Measurements from ENCODE around the gene UXS1.

Gene UXS1

DNA sequence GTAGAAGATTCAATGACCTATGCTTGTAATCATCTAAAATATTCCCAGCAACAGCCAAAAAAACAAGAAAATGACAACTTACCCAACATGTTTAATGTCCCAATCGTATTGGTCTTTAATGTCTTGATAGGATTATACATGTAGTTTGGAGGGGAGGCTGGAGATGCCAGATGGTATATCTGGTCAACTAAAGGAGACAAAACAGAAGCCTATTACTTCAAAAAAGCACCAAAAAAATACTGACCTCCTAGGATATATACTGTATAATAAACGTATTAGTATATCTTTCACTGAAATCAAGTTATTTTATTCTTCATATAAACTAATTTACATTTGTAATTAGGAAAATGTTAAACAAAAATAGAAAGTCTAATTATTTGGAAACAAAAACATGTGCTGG, 64.5 kb downstream of the UXS1 start:
- DNase-seq (ENCODE audit: low read depth), result no peak

DNA sequence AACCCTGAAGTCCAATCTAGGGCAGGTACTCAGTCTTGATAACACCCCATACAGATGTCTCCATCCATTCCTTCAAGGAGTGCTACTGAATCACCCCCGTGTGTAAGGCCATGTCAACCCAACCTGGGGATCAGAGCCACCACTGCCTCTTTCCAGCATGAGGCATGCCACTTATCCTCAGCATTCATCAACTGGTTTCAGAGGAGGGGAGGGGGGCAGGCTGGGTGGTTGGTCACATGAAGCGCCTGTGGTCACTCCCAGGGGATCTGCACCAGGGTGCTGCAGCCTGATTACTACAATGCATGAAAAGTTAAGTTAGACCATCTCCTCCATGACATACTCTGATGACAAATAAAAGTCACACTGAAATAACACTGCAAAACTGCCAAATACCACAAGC, 65.0 kb downstream of the UXS1 start:
- DNase-seq (ENCODE audit: low read depth), result no peak

DNA sequence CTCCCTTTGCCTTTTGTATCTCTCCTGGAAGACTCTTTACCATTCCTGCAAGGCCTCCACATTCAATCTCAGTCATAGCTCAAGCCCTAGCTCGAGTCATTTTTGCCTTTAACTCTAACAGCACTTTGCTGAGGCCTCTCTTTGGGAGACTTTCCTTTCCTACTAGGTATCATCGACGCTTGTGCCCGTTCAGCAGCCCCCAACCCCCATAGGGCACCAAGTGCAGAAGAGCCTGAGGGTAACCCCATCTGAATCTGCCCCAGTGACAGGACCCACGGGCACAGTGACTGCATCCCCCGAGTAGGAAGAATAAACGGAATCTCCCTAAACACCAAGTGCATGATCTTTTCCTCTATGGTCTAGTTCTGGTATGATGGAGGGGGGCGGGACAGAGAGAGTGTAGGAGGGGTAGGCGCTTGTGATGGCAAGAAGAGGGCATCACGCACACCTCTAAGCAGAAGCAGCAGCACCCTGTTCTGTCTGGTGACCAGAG, 66.3 kb downstream of the UXS1 start:
- no peak for DNase-seq (ENCODE audit: low read depth)

DNA sequence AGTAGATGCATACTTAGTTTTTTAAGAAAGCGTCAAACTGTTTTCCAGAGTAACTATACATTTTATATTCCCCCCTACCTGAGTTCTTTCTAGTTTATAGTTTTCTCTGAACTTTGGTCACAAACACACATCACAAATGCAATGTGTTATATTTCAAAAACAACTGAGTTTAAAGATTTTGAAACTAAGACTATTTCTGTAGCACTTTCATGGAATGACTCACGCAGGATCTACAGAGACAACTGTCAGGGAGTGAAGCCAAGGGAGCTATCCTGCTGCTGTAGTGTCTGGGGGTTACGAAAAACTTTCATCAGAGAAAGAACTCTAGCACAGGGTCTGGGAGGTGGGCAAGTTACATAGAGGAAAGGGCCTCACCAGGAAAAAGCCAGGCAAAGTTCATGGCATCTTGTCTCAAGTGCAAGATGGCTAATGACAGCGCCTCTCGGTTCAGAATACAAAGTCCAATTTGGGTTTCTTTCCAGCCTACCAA, 66.8 kb downstream of the UXS1 start:
- DNase-seq (ENCODE audit: low read depth), result no peak

DNA sequence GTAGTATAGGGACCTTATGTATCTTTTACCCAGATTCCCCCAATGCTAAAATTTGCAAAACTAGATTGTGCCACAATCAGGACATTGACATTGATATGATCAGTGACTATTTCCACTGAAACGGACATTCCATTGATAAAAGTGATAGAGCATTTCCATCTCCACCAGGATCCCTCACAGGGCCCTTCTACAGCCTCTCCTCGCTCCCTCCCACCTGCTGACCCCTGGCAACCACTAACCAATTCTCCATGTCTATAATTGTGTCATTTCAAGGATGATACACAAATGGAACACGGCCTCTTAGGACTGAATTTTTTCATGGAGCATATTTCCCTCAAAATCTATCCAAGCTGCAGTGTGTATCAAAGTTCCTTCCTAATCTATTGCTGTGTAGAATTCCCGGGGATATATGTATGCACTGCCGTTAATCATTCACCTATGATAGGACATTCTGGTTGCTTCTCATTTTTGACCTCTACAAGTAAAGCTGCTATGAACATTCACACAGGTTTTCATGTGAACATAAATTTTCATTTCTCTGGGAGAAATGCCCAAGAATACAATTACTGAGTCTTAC, 67.3 kb downstream of the UXS1 start:
- no peak for DNase-seq (ENCODE audit: low read depth)

DNA sequence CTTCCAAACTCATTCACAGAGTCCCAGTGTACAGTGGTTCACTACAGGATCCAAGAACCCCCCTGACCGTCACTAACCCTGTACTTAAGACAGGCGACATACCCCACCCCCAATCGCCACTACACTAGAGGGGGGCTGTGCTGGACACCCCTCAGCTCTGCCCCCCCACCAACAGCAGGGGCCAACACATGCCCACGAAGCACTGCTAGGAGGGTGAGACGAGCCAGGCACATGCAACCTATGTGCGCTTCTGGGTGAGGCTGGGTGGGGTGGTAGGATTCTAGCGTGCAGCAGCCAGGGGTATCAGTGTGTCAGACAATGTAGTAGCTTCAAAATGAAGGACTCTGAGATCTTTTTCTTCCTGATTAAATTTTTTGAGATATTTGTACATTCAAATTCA, 67.8 kb downstream of the UXS1 start:
- DNase-seq (ENCODE audit: low read depth), result no peak

DNA sequence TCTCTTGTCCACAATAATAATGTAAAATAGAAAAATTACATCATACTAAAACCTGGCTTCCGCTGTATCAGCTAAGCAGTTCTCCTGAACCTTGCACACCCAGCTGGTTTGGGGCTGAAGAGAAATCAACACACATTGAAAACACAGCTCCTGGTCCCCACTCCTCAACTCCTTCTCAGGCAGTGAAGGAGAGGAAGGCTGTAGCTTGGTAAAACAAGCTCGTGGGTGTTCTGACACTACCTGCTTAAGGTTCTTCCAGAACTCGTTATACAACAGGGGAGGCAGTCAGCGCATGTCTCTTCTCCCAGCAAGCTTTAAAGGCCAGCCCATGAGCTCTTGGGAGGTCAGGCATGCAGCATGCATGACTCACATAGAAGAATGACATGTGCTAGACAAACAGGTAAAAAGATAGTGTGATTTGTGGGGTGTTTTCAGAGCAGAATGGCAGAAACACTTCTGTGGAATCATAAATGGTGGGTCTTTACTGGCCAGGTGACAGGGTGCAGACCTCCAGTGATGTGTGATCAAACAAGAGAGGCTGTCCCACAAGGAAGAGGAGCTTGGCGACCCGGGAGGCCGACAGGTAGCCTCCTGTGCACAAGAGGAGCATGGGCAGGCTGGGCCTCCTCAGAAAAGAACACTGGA, 69.1 kb downstream of the UXS1 start:
- no peak for DNase-seq (ENCODE audit: low read depth)

DNA sequence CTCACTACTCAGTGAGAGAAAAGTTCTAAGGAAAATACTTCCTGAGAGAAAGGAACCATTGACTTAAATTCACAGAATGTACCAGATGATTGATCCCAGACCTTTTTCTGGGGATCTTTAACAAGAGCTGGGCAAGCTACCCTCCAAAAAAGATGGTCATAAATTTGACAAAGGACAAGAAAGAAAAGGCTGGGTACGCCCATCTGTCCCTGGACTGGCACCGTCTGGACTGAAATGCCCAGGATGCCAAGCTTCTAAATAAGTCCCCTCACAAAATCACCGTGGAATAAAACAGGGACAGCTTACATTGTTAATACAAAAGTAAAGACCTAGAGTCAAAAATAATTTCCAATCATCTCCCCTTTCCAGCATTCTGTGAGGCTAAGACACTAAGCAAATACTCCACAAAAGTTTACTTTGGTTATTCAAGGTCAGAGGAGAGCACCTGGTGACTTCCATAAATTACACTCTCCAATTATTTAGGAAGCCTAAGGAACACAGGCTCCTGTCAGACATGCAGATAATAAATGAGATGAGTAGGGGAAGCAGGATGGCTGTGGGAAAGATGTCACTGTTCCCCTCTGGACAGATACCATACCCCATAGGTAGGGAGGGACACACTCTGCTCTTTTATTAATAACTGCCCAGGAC, 69.9 kb downstream of the UXS1 start:
- DNase-seq (ENCODE audit: low read depth), result no peak

DNA sequence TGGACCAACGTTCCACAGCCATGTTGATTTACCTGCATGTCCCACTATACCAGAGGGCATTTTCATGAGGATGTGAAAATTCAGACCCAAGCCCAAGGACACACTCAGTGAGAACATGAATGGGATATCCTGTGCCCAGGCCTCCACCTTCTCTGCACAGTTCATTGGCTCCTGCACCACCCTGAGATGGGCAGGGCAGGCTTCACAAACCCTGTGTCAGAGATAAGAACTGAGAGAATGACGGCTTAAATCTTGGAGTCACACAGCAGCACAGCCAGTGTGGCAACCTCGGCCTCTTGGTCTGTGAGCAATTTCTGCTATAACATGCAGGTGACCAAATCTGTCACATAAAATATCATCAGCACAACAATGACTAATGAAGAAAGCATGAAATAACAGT, 71.9 kb downstream of the UXS1 start:
- DNase-seq (ENCODE audit: low read depth), result no peak

DNA sequence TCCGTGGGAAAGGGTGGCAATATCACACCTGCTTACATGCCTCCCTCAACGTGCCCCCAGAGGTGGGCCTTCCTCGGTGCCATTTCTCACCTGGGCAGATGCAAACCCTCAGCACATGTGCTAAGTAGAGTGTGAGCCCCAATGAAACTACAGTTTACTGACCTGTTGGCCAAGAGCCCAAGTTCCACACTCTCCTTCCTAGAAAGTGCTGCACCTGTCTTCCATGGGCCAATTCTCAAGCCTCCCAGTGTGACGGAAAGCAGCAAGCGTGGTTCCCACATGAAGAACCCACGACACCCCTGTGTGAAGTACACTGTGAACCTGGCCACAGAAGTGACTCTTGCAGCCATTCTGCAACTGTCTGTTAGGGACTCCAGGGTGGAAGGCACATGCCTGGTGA, 73.7 kb downstream of the UXS1 start:
- DNase-seq (ENCODE audit: low read depth), result no peak

DNA sequence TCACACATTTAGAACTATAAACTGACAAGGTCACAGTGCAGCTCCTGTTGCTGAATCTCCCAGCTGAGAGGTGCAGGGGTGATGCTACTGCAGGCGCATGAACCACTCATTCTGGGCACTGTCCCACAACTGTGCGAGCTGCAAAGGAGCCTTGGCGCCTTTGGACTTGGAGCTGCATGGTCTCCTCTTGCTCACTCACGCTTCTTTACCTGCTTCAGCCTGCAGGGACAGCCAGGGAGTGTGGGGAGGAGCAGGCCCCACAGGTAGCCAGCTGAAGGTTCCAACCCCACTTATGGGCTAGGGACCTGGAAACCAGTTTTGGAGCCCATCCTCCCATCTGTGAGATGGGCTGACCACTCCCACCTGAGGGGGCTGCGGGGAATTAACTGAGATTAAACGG, 75.0 kb downstream of the UXS1 start:
- no peak for DNase-seq (ENCODE audit: low read depth)

DNA sequence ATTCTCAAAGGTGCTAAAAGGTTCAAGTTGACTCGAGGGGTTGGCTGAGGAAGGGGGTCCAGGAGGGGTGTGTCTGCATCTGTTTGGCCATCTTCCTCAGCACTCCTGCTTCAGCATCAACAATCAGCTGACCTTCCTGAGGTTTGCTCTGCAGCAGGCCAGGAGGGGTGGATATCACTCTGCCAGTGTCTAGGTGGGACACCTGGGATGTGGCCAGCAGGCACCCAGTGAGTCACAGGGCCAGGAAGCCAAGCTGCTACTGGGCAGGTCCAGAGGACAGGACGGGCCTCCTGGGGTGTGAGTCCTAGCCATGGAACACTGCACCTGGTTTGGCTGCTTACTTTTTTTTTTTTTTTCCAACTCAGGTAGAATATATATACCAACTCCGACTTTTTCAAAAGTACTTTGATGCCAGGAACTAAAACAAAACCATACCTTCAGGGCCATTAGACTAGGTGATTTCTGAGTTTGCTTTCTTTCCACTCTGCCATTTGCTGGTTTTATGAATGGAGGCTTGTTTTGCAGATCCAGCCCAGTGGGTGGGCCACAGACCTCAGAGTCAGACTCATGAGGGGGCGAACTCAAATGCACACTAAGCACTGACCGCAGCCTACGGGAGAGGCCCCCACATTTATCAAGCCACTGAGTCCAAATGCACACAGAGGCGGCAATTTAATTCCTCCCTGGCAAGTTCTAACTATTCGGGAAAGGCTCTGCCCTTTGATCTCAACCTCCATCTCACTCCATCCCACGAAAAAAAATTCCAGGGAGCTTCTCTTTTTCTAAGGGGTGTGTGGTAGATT, 76.0 kb downstream of the UXS1 start:
- no peak for DNase-seq (ENCODE audit: low read depth)

DNA sequence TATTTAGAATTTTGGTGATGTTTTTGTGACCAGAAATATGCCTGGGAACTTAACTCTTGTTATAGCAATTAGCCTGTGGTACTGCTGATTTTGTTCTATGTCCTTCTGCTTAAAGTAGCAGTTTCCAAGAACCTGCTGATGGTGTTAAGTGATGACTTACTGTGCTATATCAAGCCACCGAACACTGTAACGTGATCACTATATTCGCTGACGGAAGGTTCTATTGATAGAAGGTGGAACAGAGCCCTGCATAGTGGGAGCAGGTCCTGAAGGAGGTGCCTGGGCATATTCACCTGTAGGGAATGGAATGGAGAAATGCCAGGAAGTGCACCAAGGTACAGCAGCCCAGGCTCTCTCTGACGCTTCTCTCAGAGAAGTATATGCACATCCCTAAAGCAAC, 76.8 kb downstream of the UXS1 start:
- no peak for DNase-seq (ENCODE audit: low read depth)

DNA sequence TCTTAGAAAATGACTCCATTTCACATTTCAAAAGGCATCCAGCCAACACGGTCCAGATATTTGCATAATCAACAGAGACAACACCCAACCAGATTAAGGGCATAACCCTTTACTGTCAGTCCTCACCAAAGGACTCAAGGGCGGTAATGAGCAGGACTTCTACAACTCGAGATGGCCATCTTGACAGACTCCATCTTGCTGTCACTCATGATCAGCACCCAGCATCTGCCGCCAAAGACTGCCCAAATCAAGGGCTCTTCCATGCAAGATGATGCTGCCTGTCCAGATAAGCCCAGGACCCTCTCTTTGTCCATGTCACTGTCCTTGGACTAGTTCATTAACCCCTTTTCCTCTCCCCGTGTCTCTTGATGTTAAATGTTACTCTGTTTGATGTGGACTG, 77.9 kb downstream of the UXS1 start:
- DNase-seq (ENCODE audit: low read depth), result no peak

DNA sequence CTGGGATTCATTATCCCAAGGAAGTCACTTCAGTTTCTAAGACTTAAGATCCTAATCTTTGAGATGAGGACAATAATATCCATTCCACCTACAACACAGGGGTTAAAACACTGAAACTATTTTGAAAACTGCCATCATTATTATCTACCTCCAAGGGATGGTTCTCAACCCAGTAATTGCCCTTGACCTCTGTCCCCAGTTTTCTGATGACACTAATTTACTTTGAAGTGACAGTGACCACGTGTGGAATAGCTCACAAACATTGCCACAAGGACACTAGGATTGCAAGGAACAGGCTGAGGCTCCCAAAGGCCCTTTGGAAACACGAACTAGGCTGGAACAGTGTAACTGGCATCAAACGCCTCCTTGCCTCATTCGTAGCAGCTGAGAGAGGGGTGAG, 78.4 kb downstream of the UXS1 start:
- DNase-seq (ENCODE audit: low read depth), result no peak

DNA sequence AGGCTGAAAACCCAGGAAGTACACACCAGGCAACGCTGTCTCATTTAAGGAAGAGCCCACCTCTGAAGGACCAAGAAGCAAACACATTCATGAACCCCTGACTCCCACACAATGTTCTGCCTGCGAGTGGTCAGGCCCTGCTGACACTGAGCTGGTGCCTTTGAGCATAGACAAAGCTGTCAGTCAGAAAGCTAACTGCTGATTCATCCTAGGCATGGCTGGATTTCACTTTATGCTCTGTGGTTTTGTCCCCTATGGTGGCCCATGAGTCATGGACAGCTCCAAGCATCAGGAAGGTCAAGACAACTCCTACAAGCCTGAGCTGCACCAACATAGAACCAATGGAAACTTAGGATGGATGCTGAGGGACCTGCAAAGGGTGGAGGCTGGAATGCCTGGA, 78.9 kb downstream of the UXS1 start:
- DNase-seq (ENCODE audit: low read depth), result no peak

DNA sequence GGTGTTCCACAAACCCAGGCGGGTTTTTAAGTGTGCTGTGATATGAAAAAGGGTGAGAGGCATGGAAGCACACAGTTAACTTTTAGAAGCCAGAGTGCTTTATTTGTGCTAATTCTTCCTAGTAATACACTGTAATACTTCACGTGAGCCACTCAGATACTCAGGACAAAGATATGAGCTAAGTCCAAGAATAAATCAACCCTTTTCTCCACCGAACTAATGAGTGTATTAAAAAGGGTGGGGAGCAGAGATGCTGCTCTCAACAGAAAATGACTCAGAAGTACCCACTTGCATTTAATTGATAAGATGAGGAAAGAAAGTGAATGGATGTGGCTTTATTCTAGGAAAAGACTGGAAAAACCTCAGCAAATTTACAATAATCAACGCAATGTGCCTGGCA, 79.9 kb downstream of the UXS1 start:
- DNase-seq (ENCODE audit: low read depth), result no peak

DNA sequence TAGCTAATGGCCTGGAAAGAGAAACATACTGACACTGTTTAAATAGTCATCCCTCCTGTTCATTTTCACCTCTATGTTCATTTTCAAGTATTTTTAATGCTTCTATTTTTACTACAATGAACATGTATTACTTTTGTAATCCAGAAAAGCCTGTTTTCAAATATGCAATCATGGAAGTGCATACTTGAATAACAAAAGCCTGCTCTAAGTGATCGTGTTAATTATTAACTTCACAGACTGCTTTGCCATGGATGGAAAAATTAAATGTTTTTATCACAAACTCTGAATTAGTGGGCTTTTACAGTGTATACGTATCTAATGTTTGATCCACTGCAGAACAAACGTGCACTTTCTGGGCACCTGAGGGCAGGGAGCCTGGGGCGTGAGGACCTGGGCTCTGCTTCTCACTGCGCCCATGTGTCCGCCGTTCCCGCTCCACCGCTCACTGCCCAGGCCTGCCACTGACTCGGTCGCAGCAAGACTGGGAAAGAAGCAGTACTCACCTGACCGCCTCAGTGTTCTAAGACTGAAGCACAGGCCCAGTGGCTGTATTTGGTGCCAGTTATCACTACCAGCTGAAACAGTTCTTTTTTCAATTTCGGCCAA, 80.6 kb downstream of the UXS1 start:
- DNase-seq (ENCODE audit: low read depth), result no peak

DNA sequence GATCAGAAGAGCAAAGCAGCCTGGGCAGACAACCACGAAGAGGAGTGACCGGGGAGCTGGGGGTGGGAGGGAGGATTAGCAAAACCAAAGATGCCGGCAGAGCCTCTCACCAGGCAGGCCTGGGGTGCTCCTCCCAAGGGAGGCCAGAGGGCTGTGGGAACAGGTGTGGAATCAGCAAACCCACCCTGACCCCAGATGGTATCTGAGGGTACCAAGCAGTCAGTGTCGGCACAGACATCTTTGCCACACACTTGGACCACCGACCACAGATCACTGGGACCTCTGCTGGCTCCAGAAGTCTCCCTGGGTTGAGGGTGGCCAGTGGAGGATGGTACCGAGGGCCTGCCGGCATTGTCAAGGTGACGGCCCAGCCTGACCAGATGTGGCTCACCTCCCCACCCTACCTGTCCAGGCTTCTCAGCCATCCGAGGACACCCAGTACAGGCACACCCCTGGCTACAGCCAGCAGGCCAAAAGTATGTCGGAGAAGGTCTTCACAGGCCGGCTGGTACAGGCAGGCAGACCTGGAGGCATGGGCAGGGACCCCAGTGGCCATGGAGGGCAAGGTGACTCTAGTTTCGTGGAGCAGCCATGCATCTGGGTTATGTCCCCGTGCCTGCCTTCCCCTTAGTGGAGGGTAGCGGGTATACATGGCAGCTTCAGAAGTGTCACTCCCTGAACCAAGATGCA, 82.1 kb downstream of the UXS1 start:
- DNase-seq (ENCODE audit: low read depth), result no peak

DNA sequence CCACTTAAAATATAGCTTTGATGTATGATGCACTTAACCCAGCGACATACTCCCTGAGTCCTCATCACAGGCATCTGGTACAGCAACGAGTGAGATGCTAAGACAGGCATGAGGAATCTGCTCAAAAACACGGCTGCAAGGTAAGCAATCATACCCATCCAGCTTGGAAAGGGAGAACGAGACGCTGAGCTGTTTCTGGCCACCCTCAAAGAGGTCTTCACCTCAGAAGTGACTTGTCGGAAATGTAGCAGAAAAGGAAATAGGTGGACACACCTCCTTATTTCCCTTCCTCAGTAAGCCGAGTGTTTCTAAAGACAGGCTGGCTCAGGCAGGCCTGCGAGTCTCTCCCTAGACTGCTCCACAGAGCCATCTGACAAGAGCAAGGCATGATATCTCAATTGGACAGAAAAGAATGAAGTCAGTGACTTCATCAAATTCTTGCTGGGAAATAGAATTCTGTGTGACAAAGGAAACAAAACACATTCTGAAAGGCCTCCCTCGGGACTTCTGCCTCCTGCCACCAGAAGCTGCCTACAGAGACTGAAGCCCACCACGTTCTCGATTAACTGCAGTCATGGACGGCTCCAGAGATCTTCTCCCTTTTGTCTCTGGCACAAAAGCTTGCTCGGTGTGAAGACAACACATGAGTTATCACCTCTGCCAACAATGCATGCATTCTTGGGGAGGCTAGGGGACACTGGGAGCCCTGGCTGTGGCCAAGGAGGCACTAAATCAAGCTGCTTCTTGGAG, 84.3 kb downstream of the UXS1 start:
- DNase-seq (ENCODE audit: low read depth), result no peak

DNA sequence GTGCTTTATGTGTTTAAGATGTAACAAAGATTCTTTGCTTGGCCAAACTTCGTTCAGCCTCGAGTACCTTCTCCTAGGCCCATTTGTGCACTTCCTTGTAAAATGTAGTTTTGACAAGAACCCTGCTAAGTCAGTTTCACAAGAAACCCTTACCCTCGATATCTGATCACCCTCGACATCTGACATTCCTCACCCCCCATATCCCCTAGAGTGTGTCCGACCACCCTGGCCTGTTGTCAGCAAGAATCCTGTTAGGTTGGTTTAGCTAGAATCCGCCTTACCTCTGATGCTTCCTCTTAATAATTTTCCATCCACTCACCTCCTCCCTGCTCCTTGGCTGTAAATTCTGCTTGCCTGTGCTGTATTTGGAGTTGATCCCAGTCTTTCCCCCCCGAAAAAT, 85.3 kb downstream of the UXS1 start:
- no peak for DNase-seq (ENCODE audit: low read depth)
